ENCODE results near the gene UNK.

Gene UNK

GRCh38 chr17:75816693-75817092 lies 32.1 kb downstream of the UNK start:
- DNase-seq (ENCODE audit: low read depth): no peak
- no peak for TF ChIP-seq CTCF (conservative IDR thresholded peaks at IDR 0.05; ENCODE audit: control insufficient read depth, insufficient read depth, low read depth, low read length)

DNA sequence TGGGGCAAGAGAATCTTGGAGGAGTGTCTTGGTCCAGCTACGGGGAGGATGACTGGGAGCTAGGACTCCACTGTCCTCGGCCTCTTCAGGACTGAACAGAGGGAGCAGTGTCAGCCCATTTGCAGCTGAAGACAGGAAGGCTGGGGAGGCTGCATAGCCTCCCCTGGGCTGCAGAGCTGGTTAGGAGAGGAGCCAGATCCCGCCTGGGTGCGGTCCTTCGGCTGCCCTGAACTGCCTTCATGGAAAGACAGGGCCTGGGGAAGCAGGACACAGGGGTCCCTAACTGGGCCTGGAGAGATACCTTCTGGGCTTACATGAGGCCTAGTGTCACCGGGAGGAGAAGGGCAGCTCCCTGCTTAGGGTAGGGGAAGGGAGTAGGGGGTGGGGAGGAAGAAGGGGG lies 33.0 kb downstream of the UNK start:
- no peak for DNase-seq (ENCODE audit: low read depth)
- H3K4me3 ChIP-seq (ENCODE audit: control insufficient read depth, low read depth, low read length): no peak overlapping the region
- TF ChIP-seq CTCF (conservative IDR thresholded peaks at IDR 0.05; ENCODE audit: control insufficient read depth, insufficient read depth, low read depth, low read length): no peak

More at GRCh38 chr17:75816693-75817092, 32.1 kb downstream of the UNK start:
- no peak overlapping the region for H3K4me3 ChIP-seq (ENCODE audit: control insufficient read depth, low read depth, low read length)

- no peak for DNase-seq (ENCODE audit: low read depth)
- H3K4me3 ChIP-seq (ENCODE audit: control insufficient read depth, low read depth, low read length): no peak overlapping the region
- TF ChIP-seq CTCF (conservative IDR thresholded peaks at IDR 0.05; ENCODE audit: control insufficient read depth, insufficient read depth, low read depth, low read length): no peak
Measured at GRCh38 chr17:75818326-75818885, 33.8 kb downstream of the UNK start.

GRCh38 chr17:75819116-75819515 lies 34.5 kb downstream of the UNK start:
- no peak overlapping the region for H3K4me3 ChIP-seq (ENCODE audit: control insufficient read depth, low read depth, low read length)
- no peak for DNase-seq (ENCODE audit: low read depth)
- TF ChIP-seq CTCF (conservative IDR thresholded peaks at IDR 0.05; ENCODE audit: control insufficient read depth, insufficient read depth, low read depth, low read length): no peak

- DNase-seq (ENCODE audit: low read depth): no peak
- no peak overlapping the region for H3K4me3 ChIP-seq (ENCODE audit: control insufficient read depth, low read depth, low read length)
- TF ChIP-seq CTCF (conservative IDR thresholded peaks at IDR 0.05; ENCODE audit: control insufficient read depth, insufficient read depth, low read depth, low read length): no peak
Measured at GRCh38 chr17:75819678-75820077, 35.1 kb downstream of the UNK start.

GRCh38 chr17:75820094-75821080 lies 35.8 kb downstream of the UNK start:
- no peak for TF ChIP-seq CTCF (conservative IDR thresholded peaks at IDR 0.05; ENCODE audit: control insufficient read depth, insufficient read depth, low read depth, low read length)
- no peak for DNase-seq (ENCODE audit: low read depth)
- no peak overlapping the region for H3K4me3 ChIP-seq (ENCODE audit: control insufficient read depth, low read depth, low read length)

All from fibroblast of mammary gland (primary cell).